Karpas-422 (cell line): ENCODE data around the gene ZACN. TPM values are rescaled to one million over a fixed set of nuclear protein-coding genes. Genes with fewer than 3 reads are reported as not detected.

Experiments
- DNase-seq: peaks from one replicate; pipeline ENCODE4 v3.0.0-alpha.2; 2015
- H2AFZ ChIP-seq: fragments of 200-600 bp; sonication (generic); 2 replicates; pipeline ENCODE4 v1.6.1; 2014; ENCODE audit warnings: antibody characterized with exemption, low read length, mixed read lengths
- H3K27ac ChIP-seq: fragments of 200-600 bp; sonication (generic); 2 replicates; pipeline ENCODE4 v1.5.1; 2014; ENCODE audit warnings: mild to moderate bottlenecking, low read length, moderate library complexity
- H3K27me3 ChIP-seq: fragments of 200-600 bp; sonication (generic); 2 replicates; pipeline ENCODE4 v1.6.1; 2014; ENCODE audit warnings: low read length, mixed read lengths
- H3K36me3 ChIP-seq: fragments of 200-600 bp; sonication (generic); 2 replicates; pipeline ENCODE4 v1.6.1; 2014; ENCODE audit warnings: low read length, mixed read lengths; ENCODE audit not compliant: insufficient read depth
- H3K4me1 ChIP-seq: fragments of 200-600 bp; sonication (generic); 2 replicates; pipeline ENCODE4 v1.6.1; 2014; ENCODE audit warnings: mild to moderate bottlenecking, low read length, mixed read lengths
- H3K4me2 ChIP-seq: fragments of 200-600 bp; sonication (generic); 2 replicates; pipeline ENCODE4 v1.6.1; 2014; ENCODE audit warnings: low read length, low read depth, mild to moderate bottlenecking; ENCODE audit not compliant: poor library complexity, severe bottlenecking
- H3K4me3 ChIP-seq: fragments of 200-600 bp; sonication (generic); 2 replicates; pipeline ENCODE4 v1.5.1; 2014; ENCODE audit warnings: mild to moderate bottlenecking, antibody characterized with exemption, low read length, mixed read lengths
- H3K79me2 ChIP-seq: fragments of 200-600 bp; sonication (generic); 2 replicates; pipeline ENCODE4 v1.6.1; 2014; ENCODE audit warnings: mild to moderate bottlenecking, low read length, mixed read lengths
- H3K9ac ChIP-seq: fragments of 200-600 bp; sonication (generic); 2 replicates; pipeline ENCODE4 v1.6.0; 2014; ENCODE audit warnings: low read length
- H3K9me2 ChIP-seq: fragments of 200-600 bp; sonication (generic), shearing (Covaris generic); replicated peaks from 2 replicates; pipeline ENCODE4 v1.6.0; 2014; ENCODE audit warnings: mild to moderate bottlenecking, low read length, moderate library complexity; ENCODE audit not compliant: insufficient read depth
- H3K9me3 ChIP-seq: fragments of 300-700, 200-600 bp; sonication (generic); 2 replicates; pipeline ENCODE4 v1.6.1; 2014; ENCODE audit warnings: low read length, mixed read lengths
- H4K20me1 ChIP-seq: fragments of 200-600 bp; sonication (generic); 2 replicates; pipeline ENCODE4 v1.6.1; 2014; ENCODE audit warnings: mild to moderate bottlenecking, antibody characterized with exemption, low read length, low read depth; ENCODE audit not compliant: insufficient read depth
- total RNA-seq: library from RNA; depleted of rRNA; stranded (reverse); fragments of >200 nt; shearing (Covaris generic); gene quantifications from 2 replicates; pipeline ENCODE4 v1.2.3, GENCODE V29; 2014; ENCODE audit warnings: low replicate concordance

The ZACN gene
- total RNA-seq, 1 experiment from 2014 or later, result not detected

- H3K9me3 ChIP-seq, result no peaks in the 10 kb centered on the region
- H3K4me2 ChIP-seq, result no peak overlapping the region
- no peaks in the 10 kb centered on the region for H4K20me1 ChIP-seq
- no peak overlapping the region for H2AFZ ChIP-seq
- H3K4me1 ChIP-seq, result no peaks in the 10 kb centered on the region
- no peak overlapping the region for H3K27ac ChIP-seq
- no peak overlapping the region for H3K9ac ChIP-seq
- H3K9me2 ChIP-seq, result no peaks in the 10 kb centered on the region
- H3K27me3 ChIP-seq, result no peaks in the 10 kb centered on the region
- no peaks in the 10 kb centered on the region for H3K79me2 ChIP-seq
- H3K36me3 ChIP-seq, result no peaks in the 10 kb centered on the region
- H3K4me3 ChIP-seq, result no peak overlapping the region
- no peak for DNase-seq
Observed at GRCh38 chr17:76088868-76089576, 10.0 kb downstream of the ZACN start.

- H3K9ac ChIP-seq, result no peak overlapping the region
- no peaks in the 10 kb centered on the region for H3K36me3 ChIP-seq
- no peak overlapping the region for H3K27ac ChIP-seq
- DNase-seq, result no peak
- no peaks in the 10 kb centered on the region for H3K79me2 ChIP-seq
- H3K27me3 ChIP-seq, result no peaks in the 10 kb centered on the region
- no peaks in the 10 kb centered on the region for H4K20me1 ChIP-seq
- H3K4me2 ChIP-seq, result no peak overlapping the region
- H3K9me2 ChIP-seq, result no peaks in the 10 kb centered on the region
- no peaks in the 10 kb centered on the region for H3K9me3 ChIP-seq
- H2AFZ ChIP-seq, result no peak overlapping the region
- no peaks in the 10 kb centered on the region for H3K4me1 ChIP-seq
- no peak overlapping the region for H3K4me3 ChIP-seq
Observed at GRCh38 chr17:76089680-76090516, 10.9 kb downstream of the ZACN start.

- H3K27me3 ChIP-seq, result no peaks in the 10 kb centered on the region
- H3K4me1 ChIP-seq, result peaks cover 2% of the 10 kb centered on the region
- H2AFZ ChIP-seq, result no peak overlapping the region
- H3K27ac ChIP-seq, result no peak overlapping the region
- H3K9me3 ChIP-seq, result no peaks in the 10 kb centered on the region
- no peak for DNase-seq
- H3K36me3 ChIP-seq, result no peaks in the 10 kb centered on the region
- H4K20me1 ChIP-seq, result no peaks in the 10 kb centered on the region
- no peak overlapping the region for H3K4me3 ChIP-seq
- H3K4me2 ChIP-seq, result no peak overlapping the region
- no peaks in the 10 kb centered on the region for H3K9me2 ChIP-seq
- H3K9ac ChIP-seq, result no peak overlapping the region
- H3K79me2 ChIP-seq, result no peaks in the 10 kb centered on the region
Observed at GRCh38 chr17:76090517-76091129, 11.6 kb downstream of the ZACN start.

GRCh38 chr17:76091526-76092286, 12.7 kb downstream of the ZACN start:
- H3K36me3 ChIP-seq, result no peaks in the 10 kb centered on the region
- no peak overlapping the region for H3K27ac ChIP-seq
- H3K9ac ChIP-seq, result no peak overlapping the region
- no peak for DNase-seq
- H4K20me1 ChIP-seq, result no peaks in the 10 kb centered on the region
- H3K4me1 ChIP-seq, result peaks cover 6% of the 10 kb centered on the region
- no peaks in the 10 kb centered on the region for H3K27me3 ChIP-seq
- H3K9me3 ChIP-seq, result no peaks in the 10 kb centered on the region
- no peak overlapping the region for H2AFZ ChIP-seq
- no peak overlapping the region for H3K4me3 ChIP-seq
- H3K9me2 ChIP-seq, result no peaks in the 10 kb centered on the region
- no peaks in the 10 kb centered on the region for H3K79me2 ChIP-seq
- no peak overlapping the region for H3K4me2 ChIP-seq

GRCh38 chr17:76092526-76093413, 13.8 kb downstream of the ZACN start:
- Histone ChIP-seq H3K9ac (no peak overlapping the region), H3K36me3 (no peaks in the 10 kb centered on the region)

GRCh38 chr17:76094046-76094445, 15.1 kb downstream of the ZACN start:
- H3K9me3 ChIP-seq, result no peaks in the 10 kb centered on the region

More at GRCh38 chr17:76092526-76093413, 13.8 kb downstream of the ZACN start:
- no peak overlapping the region for H2AFZ ChIP-seq
- H3K9me3 ChIP-seq, result no peaks in the 10 kb centered on the region
- no peaks in the 10 kb centered on the region for H3K9me2 ChIP-seq
- no peaks in the 10 kb centered on the region for H3K27me3 ChIP-seq
- no peak for DNase-seq
- H3K4me2 ChIP-seq, result no peak overlapping the region
- peaks cover 6% of the 10 kb centered on the region for H3K4me1 ChIP-seq
- H3K27ac ChIP-seq, result no peak overlapping the region
- H3K4me3 ChIP-seq, result no peak overlapping the region
- no peaks in the 10 kb centered on the region for H3K79me2 ChIP-seq
- H4K20me1 ChIP-seq, result no peaks in the 10 kb centered on the region

GRCh38 chr17:76095943-76096342, 17.0 kb downstream of the ZACN start:
- peaks cover 6% of the 10 kb centered on the region for H3K4me1 ChIP-seq

More at GRCh38 chr17:76094046-76094445, 15.1 kb downstream of the ZACN start:
- no peaks in the 10 kb centered on the region for H3K36me3 ChIP-seq
- no peaks in the 10 kb centered on the region for H4K20me1 ChIP-seq
- no peak overlapping the region for H2AFZ ChIP-seq
- H3K27ac ChIP-seq, result no peak overlapping the region
- no peak overlapping the region for H3K4me3 ChIP-seq
- peaks cover 6% of the 10 kb centered on the region for H3K4me1 ChIP-seq
- H3K9ac ChIP-seq, result no peak overlapping the region
- H3K9me2 ChIP-seq, result no peaks in the 10 kb centered on the region
- DNase-seq, result no peak
- H3K27me3 ChIP-seq, result no peaks in the 10 kb centered on the region
- no peak overlapping the region for H3K4me2 ChIP-seq
- H3K79me2 ChIP-seq, result no peaks in the 10 kb centered on the region

More at GRCh38 chr17:76095943-76096342, 17.0 kb downstream of the ZACN start:
- no peaks in the 10 kb centered on the region for H4K20me1 ChIP-seq
- H3K36me3 ChIP-seq, result peaks cover 7% of the 10 kb centered on the region; the same call in 1 of the 2 replicates
- no peak overlapping the region for H3K4me2 ChIP-seq
- H3K9ac ChIP-seq, result no peak overlapping the region
- H3K9me3 ChIP-seq, result no peaks in the 10 kb centered on the region
- DNase-seq, result no peak
- no peaks in the 10 kb centered on the region for H3K9me2 ChIP-seq
- H3K4me3 ChIP-seq, result no peak overlapping the region
- no peak overlapping the region for H2AFZ ChIP-seq
- no peaks in the 10 kb centered on the region for H3K27me3 ChIP-seq
- H3K27ac ChIP-seq, result no peak overlapping the region
- H3K79me2 ChIP-seq, result no peaks in the 10 kb centered on the region
